Upper lobe of left lung (tissue), 4 donors: ENCODE measurements around the gene ARMCX4.

ENCODE experiments used
- POLR2A ChIP-seq, 4 donors: fragments of 450-650 bp; IDR thresholded peaks; one replicate each; pipeline ENCODE4 v1.5.1; 2016 to 2017; ENCODE audit warnings: antibody characterized with exemption in 4 of 4, mild to moderate bottlenecking in 2 of 4
- TF ChIP-seq, protein P1 (sequence below), 6 experiments: fragments of 450-650 bp in 4 of 6; fragments of 200-600 bp in 2 of 6; sonication (generic) in 2 of 6; IDR thresholded peaks; one replicate each; pipeline ENCODE4 v1.5.1; 2016 to 2019; ENCODE audit warnings: antibody characterized with exemption in 6 of 6

DNA sequence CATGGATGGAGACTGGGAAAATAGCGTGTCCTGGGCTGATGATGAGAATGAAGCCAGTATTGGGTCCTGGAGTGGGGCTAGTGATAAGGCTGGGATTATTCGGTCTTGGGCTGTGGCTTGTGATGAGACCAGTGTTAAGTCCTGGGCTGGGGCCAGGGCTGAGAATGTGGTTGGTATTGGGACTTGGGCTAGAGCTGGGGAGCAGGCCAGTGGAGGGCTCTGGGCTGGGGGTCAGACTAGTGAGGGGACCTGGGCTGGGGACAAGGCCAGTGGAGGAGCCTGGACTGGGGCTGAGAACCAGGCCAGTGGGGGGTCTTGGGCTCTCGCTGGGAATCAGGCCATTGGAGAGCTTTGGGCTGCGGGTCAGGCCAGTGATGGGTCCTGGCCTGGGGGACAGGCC lies 6.7 kb downstream of the ARMCX4 start:
- TF ChIP-seq, protein P1, sequence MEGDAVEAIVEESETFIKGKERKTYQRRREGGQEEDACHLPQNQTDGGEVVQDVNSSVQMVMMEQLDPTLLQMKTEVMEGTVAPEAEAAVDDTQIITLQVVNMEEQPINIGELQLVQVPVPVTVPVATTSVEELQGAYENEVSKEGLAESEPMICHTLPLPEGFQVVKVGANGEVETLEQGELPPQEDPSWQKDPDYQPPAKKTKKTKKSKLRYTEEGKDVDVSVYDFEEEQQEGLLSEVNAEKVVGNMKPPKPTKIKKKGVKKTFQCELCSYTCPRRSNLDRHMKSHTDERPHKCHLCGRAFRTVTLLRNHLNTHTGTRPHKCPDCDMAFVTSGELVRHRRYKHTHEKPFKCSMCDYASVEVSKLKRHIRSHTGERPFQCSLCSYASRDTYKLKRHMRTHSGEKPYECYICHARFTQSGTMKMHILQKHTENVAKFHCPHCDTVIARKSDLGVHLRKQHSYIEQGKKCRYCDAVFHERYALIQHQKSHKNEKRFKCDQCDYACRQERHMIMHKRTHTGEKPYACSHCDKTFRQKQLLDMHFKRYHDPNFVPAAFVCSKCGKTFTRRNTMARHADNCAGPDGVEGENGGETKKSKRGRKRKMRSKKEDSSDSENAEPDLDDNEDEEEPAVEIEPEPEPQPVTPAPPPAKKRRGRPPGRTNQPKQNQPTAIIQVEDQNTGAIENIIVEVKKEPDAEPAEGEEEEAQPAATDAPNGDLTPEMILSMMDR (IDR thresholded peaks at IDR 0.05), result no peak
- TF ChIP-seq POLR2A (IDR thresholded peaks at IDR 0.05), result no peak
